MM.1S (cell line): Measurements from ENCODE around the gene BCR.

Source experiments
- DNase-seq: peaks from one replicate; pipeline ENCODE4 v3.0.0-alpha.2; 2015
- H2AFZ ChIP-seq: fragments of 300-600 bp; sonication (generic); 2 replicates; pipeline ENCODE4 v1.6.0; 2016; ENCODE audit warnings: antibody characterized with exemption, low read length
- H3F3A ChIP-seq: fragments of 300-600 bp; sonication (generic); 2 replicates; pipeline ENCODE4 v1.6.1; 2016; ENCODE audit warnings: mild to moderate bottlenecking, antibody characterized with exemption, low read length, moderate library complexity, mixed read lengths; ENCODE audit not compliant: insufficient read depth
- H3K27ac ChIP-seq: fragments of 300-600 bp; sonication (generic); 2 replicates; pipeline ENCODE4 v1.5.1; 2016; ENCODE audit warnings: mild to moderate bottlenecking, low read length
- H3K27me3 ChIP-seq: fragments of 300-600 bp; sonication (generic); replicated peaks from 2 replicates; pipeline ENCODE4 v1.6.0; 2016; ENCODE audit warnings: low read length; ENCODE audit not compliant: insufficient read depth
- H3K36me3 ChIP-seq: fragments of 300-600 bp; sonication (generic); replicated peaks from 2 replicates; pipeline ENCODE4 v1.6.1; 2016; ENCODE audit warnings: mild to moderate bottlenecking, low read length, mixed read lengths; ENCODE audit not compliant: insufficient read depth
- H3K4me1 ChIP-seq: fragments of 300-600 bp; sonication (generic); 2 replicates; pipeline ENCODE4 v1.6.1; 2016; ENCODE audit warnings: low read length, mixed read lengths
- H3K4me2 ChIP-seq: fragments of 300-600 bp; sonication (generic); 2 replicates; pipeline ENCODE4 v1.6.0; 2016; ENCODE audit warnings: low read depth, low read length
- H3K4me3 ChIP-seq: fragments of 300-600 bp; sonication (generic); 2 replicates; pipeline ENCODE4 v1.5.1; 2016; ENCODE audit warnings: low read length, mixed read lengths
- H3K79me2 ChIP-seq: fragments of 300-600 bp; sonication (generic); 2 replicates; pipeline ENCODE4 v1.6.1; 2016; ENCODE audit warnings: mixed run types, low read length, mixed read lengths
- H3K9ac ChIP-seq: fragments of 300-600 bp; sonication (generic); 2 replicates; pipeline ENCODE4 v1.6.1; 2016; ENCODE audit warnings: low read length, mixed read lengths
- H3K9me2 ChIP-seq: fragments of 300-600 bp; sonication (generic); replicated peaks from 2 replicates; pipeline ENCODE4 v1.6.1; 2016; ENCODE audit warnings: mild to moderate bottlenecking, low read length, mixed read lengths; ENCODE audit not compliant: insufficient read depth
- H3K9me3 ChIP-seq: fragments of 300-600 bp; sonication (generic); replicated peaks from 2 replicates; pipeline ENCODE4 v1.6.1; 2016; ENCODE audit warnings: mild to moderate bottlenecking, low read length, mixed read lengths; ENCODE audit not compliant: insufficient read depth
- H4K20me1 ChIP-seq: fragments of 300-600 bp; sonication (generic); 2 replicates; pipeline ENCODE4 v1.6.1; 2016; ENCODE audit warnings: mild to moderate bottlenecking, low read length, moderate library complexity, mixed read lengths; ENCODE audit not compliant: insufficient read depth
- CTCF ChIP-seq: fragments of 300-600 bp; sonication (generic); IDR thresholded peaks from 2 replicates; pipeline ENCODE4 v1.5.1; 2016; ENCODE audit warnings: antibody characterized with exemption, low read length, mixed read lengths
- EZH2 ChIP-seq: fragments of 300-600 bp; sonication (generic); optimal IDR thresholded peaks from 2 replicates; pipeline ENCODE3; 2017; ENCODE audit warnings: low read depth, mild to moderate bottlenecking, antibody characterized with exemption, low read length, mixed read lengths
- EZH2phosphoT487 ChIP-seq: fragments of 300-600 bp; sonication (generic); IDR thresholded peaks from 2 replicates; pipeline ENCODE4 v1.6.1; 2018; ENCODE audit warnings: antibody characterized with exemption, low read length

BCR gene

GRCh38 chr22:23155143-23155542, 25.2 kb upstream of the BCR start:
- no peaks in the 10 kb centered on the region for H3K27me3 ChIP-seq

GRCh38 chr22:23155831-23156230, 24.5 kb upstream of the BCR start:
- no peaks in the 10 kb centered on the region for H3K9me2 ChIP-seq
- H3K9ac ChIP-seq = peak overlapping the region; percentile 99; the same call in 1 of the 2 replicates
- H3K4me3 ChIP-seq = peak overlapping the region; percentile 95
- H3K36me3 ChIP-seq = peaks cover 7% of the 10 kb centered on the region; the same call in 1 of the 2 replicates
- H2AFZ ChIP-seq = no peak overlapping the region
- no peak for DNase-seq
- H3K4me1 ChIP-seq = peaks cover 20% of the 10 kb centered on the region
- no peaks in the 10 kb centered on the region for H3K9me3 ChIP-seq
- peaks cover 35% of the 10 kb centered on the region for H3K79me2 ChIP-seq
- no peaks in the 10 kb centered on the region for H3K27me3 ChIP-seq
- peak overlapping the region; percentile 91 for H3K4me2 ChIP-seq
- no peak for TF ChIP-seq EZH2
- no peak for TF ChIP-seq CTCF
- no peak for TF ChIP-seq EZH2phosphoT487
- no peaks in the 10 kb centered on the region for H4K20me1 ChIP-seq
- peaks cover 21% of the 10 kb centered on the region for H3F3A ChIP-seq
- peak overlapping the region; percentile 98; the same call in 1 of the 2 replicates for H3K27ac ChIP-seq

More at GRCh38 chr22:23155143-23155542, 25.2 kb upstream of the BCR start:
- Histone ChIP-seq H4K20me1 (no peaks in the 10 kb centered on the region), H3K4me3 (no peak overlapping the region), H3K79me2 (peaks cover 28% of the 10 kb centered on the region), H3K9ac (no peak overlapping the region), H3K9me3 (no peaks in the 10 kb centered on the region), H3K4me1 (peaks cover 20% of the 10 kb centered on the region), H3K36me3 (peaks cover 3% of the 10 kb centered on the region; the same call in 1 of the 2 replicates), H3K4me2 (no peak overlapping the region), H3F3A (peaks cover 21% of the 10 kb centered on the region), H3K9me2 (no peaks in the 10 kb centered on the region), H2AFZ (no peak overlapping the region), H3K27ac (no peak overlapping the region)
- TF ChIP-seq EZH2 (no peak), EZH2phosphoT487 (no peak)
- DNase-seq = no peak

GRCh38 chr22:23156286-23156685, 24.0 kb upstream of the BCR start:
- Histone ChIP-seq H3K9me2 (no peaks in the 10 kb centered on the region), H3K79me2 (peaks cover 39% of the 10 kb centered on the region), H3K9ac (peak overlapping the region; percentile 99), H3K27me3 (no peaks in the 10 kb centered on the region), H3F3A (peaks cover 21% of the 10 kb centered on the region), H3K27ac (peak overlapping the region; percentile 98), H3K9me3 (no peaks in the 10 kb centered on the region), H3K4me3 (peak overlapping the region; percentile 95), H3K4me2 (peak overlapping the region; percentile 91), H2AFZ (peak overlapping the region; percentile 49; the same call in 1 of the 2 replicates), H4K20me1 (no peaks in the 10 kb centered on the region), H3K36me3 (peaks cover 7% of the 10 kb centered on the region; the same call in 1 of the 2 replicates), H3K4me1 (peaks cover 20% of the 10 kb centered on the region)
- DNase-seq = peak; percentile 32
- TF ChIP-seq EZH2phosphoT487 (no peak), CTCF (peak; percentile 23; the same call in 1 of the 2 replicates), EZH2 (no peak)
